ENCODE results near the gene GDF7. TPM values are rescaled to one million over a fixed set of nuclear protein-coding genes. Genes with fewer than 3 reads are reported as not detected.
"Not testable (repeated sequence)": the region's sequence is repeated elsewhere in the genome, so short reads cannot be mapped to it uniquely, and the experiment has no call there.

The GDF7 gene
- total RNA-seq, 2 donors from 2014 or later = 1.1 to 1.7 TPM

- H3K9me3 ChIP-seq; H3K4me1 ChIP-seq; H3K36me3 ChIP-seq; H3K27ac ChIP-seq; DNase-seq (ENCODE audit: low spot score); H3K4me3 ChIP-seq; H3K27me3 ChIP-seq: not testable (repeated sequence)
Measured at GRCh38 chr2:20716164-20716563, 49.2 kb downstream of the GDF7 start.

DNA sequence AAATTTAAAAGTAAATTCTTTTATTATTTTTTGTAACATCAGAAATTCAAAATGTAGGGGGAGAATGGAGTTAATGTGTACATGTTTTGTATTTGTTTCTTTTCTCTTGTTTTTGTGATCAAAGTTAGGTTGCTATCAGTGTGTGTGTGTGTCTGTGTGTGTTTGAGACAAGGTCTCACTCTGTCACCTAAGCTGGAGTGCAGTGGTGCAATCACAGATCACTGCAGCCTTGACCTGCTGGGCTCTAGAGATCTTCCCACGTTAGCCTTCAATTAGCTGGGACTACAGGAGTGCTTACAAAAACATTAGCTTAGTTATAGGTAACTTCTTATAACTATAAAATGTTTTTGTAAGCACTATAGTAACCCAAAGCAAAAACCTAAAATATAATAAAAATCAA lies 50.7 kb downstream of the GDF7 start:
- H3K27ac ChIP-seq = no peak overlapping the region
- H3K36me3 ChIP-seq = no peaks in the 10 kb centered on the region
- no peaks in the 10 kb centered on the region for H3K4me1 ChIP-seq
- no peak overlapping the region for H3K4me3 ChIP-seq
- no peaks in the 10 kb centered on the region for H3K27me3 ChIP-seq
- TF ChIP-seq, protein P1, sequence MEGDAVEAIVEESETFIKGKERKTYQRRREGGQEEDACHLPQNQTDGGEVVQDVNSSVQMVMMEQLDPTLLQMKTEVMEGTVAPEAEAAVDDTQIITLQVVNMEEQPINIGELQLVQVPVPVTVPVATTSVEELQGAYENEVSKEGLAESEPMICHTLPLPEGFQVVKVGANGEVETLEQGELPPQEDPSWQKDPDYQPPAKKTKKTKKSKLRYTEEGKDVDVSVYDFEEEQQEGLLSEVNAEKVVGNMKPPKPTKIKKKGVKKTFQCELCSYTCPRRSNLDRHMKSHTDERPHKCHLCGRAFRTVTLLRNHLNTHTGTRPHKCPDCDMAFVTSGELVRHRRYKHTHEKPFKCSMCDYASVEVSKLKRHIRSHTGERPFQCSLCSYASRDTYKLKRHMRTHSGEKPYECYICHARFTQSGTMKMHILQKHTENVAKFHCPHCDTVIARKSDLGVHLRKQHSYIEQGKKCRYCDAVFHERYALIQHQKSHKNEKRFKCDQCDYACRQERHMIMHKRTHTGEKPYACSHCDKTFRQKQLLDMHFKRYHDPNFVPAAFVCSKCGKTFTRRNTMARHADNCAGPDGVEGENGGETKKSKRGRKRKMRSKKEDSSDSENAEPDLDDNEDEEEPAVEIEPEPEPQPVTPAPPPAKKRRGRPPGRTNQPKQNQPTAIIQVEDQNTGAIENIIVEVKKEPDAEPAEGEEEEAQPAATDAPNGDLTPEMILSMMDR (IDR thresholded peaks at IDR 0.05) = no peak
- DNase-seq (ENCODE audit: low spot score) = no peak
- peaks cover 0 to 9% of the 10 kb centered on the region in 2 donors for H3K9me3 ChIP-seq

GRCh38 chr2:20722592-20723240 lies 55.8 kb downstream of the GDF7 start:
- Histone ChIP-seq H3K4me3 (no peak overlapping the region), H3K27me3 (no peaks in the 10 kb centered on the region), H3K9me3 (peaks cover 0 to 9% of the 10 kb centered on the region in 2 donors), H3K36me3 (no peaks in the 10 kb centered on the region), H3K4me1 (no peaks in the 10 kb centered on the region), H3K27ac (no peak overlapping the region)
- TF ChIP-seq, protein P1 (IDR thresholded peaks at IDR 0.05) = no peak
- no peak for DNase-seq (ENCODE audit: low spot score)

- H3K27ac ChIP-seq = no peak overlapping the region
- DNase-seq (ENCODE audit: low spot score) = no peak
- H3K9me3 ChIP-seq = peaks cover 0 to 5% of the 10 kb centered on the region in 2 donors
- peaks cover 0 to 4% of the 10 kb centered on the region in 2 donors for H3K4me1 ChIP-seq
- H3K27me3 ChIP-seq = no peaks in the 10 kb centered on the region
- no peaks in the 10 kb centered on the region for H3K36me3 ChIP-seq
- no peak overlapping the region for H3K4me3 ChIP-seq
- TF ChIP-seq, protein P1 (IDR thresholded peaks at IDR 0.05) = no peak
Measured at GRCh38 chr2:20723543-20723942, 56.6 kb downstream of the GDF7 start.

GRCh38 chr2:20724500-20725053 lies 57.6 kb downstream of the GDF7 start:
- Histone ChIP-seq H3K4me3 (no peak overlapping the region), H3K9me3 (no peaks in the 10 kb centered on the region), H3K27me3 (no peaks in the 10 kb centered on the region), H3K4me1 (peaks cover 0 to 4% of the 10 kb centered on the region in 2 donors), H3K36me3 (no peaks in the 10 kb centered on the region), H3K27ac (no peak overlapping the region)
- no peak for DNase-seq (ENCODE audit: low spot score)
- TF ChIP-seq, protein P1 (IDR thresholded peaks at IDR 0.05) = no peak

DNA sequence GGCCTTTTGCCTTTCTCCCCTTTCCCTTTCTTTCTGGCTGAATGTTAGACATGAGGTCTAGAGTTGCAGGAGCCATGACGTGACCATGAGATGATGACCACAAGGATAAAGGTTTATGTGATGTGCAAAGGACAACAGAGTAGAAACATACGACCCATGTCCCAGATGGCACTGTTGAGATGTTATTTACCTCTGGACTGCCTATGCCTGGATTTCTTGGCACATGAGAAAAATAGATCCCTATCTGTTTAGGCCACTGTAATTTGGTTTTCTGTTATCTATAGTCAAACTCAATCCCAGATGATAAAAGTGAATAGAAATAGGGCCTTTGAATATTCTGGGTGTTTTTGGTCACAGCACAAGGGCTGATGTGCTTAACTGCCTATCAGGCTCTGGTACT lies 58.8 kb downstream of the GDF7 start:
- H3K4me3 ChIP-seq = no peak overlapping the region
- no peak for DNase-seq (ENCODE audit: low spot score)
- peaks cover 0 to 4% of the 10 kb centered on the region in 2 donors for H3K4me1 ChIP-seq
- H3K27me3 ChIP-seq = no peaks in the 10 kb centered on the region
- TF ChIP-seq, protein P1 (IDR thresholded peaks at IDR 0.05) = no peak
- H3K9me3 ChIP-seq = no peaks in the 10 kb centered on the region
- H3K27ac ChIP-seq = no peak overlapping the region
- no peaks in the 10 kb centered on the region for H3K36me3 ChIP-seq

All from right atrium auricular region (tissue), 2 donors.